Stimulated activated CD8-positive, alpha-beta memory T cell treated with anti-CD3 and anti-CD28 coated beads, Interleukin-15, amount 100 ng/mL, for 4 hours (primary cell): ENCODE measurements around the gene C11orf65.

Experiments used
- DNase-seq, 2 donors: peaks; one replicate each; pipeline ENCODE4 v3.0.0-alpha.2; 2020; ENCODE audit warnings: low read depth in 2 of 2

The C11orf65 gene

DNA sequence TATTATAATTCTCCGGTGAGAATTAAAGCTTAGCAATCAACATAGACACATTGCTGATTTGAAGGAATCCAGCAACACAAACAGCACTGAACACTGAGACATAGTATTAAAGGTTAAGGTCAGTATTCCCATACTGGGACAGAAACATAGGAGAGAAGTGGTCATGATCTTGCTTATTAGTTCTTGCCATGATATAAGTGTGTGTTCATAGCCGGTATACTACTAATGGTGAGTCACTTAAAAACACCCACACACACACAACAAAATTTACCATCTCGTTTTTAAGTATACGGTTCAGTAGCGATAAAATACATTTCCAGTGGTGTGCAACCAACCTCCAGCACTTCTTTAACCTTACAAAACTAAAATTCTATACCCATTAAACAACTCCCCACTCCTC, 96.3 kb downstream of the C11orf65 start:
- no peak for DNase-seq

GRCh38 chr11:108370315-108370714, 97.0 kb downstream of the C11orf65 start:
- DNase-seq: no peak

GRCh38 chr11:108369064-108369463, 98.3 kb downstream of the C11orf65 start:
- DNase-seq: no peak

DNA sequence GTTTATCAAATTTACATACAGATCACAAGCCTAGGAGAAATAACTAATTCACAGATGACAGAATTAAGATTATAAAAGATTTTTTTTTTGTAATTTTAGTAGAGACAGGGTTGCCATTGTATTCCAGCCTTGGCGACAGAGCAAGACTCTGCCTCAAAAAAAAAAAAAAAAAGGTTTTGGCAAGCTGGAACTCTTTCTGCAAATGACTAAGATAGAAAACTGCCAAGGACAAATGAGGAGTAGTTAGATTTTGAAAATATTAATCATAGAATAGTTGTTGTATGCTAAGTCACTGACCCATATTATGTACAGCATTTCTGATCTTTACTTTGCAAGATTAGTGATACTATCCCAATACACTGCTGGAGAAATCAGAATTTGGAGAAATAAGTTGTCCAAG, 99.2 kb downstream of the C11orf65 start:
- no peak for DNase-seq

DNA sequence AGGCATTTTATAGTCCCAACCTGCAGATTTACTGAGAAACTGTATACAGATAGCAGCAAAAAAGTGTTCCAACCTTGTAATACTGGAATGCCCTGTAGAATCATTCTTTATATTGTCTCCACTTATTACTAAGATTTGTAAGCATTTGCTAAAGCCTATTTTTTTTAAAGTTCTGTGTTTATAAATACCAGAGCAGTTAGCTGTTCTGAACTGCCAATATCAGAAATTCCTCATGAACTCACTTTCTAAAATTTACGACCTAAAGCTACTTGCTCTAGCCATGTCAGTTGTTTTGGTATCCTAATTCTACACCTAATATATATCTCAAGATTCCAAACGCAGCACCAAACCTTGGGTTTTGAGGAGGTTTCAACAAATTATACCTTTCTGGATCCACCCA, 103.2 kb downstream of the C11orf65 start:
- no peak for DNase-seq

GRCh38 chr11:108351468-108351867, 115.9 kb downstream of the C11orf65 start:
- DNase-seq: no peak

GRCh38 chr11:108346451-108346850, 120.9 kb downstream of the C11orf65 start:
- no peak for DNase-seq

GRCh38 chr11:108345767-108346166, 121.6 kb downstream of the C11orf65 start:
- no peak for DNase-seq

- no peak for DNase-seq
These were observed 123.6 kb downstream of the C11orf65 start for GRCh38 chr11:108343714-108344113.

- DNase-seq: no peak
These were observed 125.7 kb downstream of the C11orf65 start for GRCh38 chr11:108341654-108342053.

DNA sequence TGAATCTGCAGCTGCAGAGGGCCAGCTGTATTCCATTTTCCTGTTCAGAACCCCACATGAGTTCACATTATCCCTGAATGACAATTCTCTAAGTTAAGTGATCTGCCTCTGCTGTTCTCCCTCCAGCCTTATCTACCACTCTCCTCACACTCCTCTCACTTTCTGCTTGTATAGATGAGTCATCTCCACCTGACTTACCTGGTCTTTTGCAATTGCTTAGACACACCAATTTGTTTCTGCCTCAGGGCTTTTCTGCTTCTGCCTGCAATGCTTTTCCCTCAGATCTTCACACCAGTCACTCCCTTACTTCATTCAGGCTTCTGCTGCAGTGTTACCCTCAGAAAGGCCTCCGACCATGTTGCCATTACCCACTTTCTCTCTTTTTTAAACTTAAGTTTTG, 126.4 kb downstream of the C11orf65 start:
- DNase-seq: no peak

DNA sequence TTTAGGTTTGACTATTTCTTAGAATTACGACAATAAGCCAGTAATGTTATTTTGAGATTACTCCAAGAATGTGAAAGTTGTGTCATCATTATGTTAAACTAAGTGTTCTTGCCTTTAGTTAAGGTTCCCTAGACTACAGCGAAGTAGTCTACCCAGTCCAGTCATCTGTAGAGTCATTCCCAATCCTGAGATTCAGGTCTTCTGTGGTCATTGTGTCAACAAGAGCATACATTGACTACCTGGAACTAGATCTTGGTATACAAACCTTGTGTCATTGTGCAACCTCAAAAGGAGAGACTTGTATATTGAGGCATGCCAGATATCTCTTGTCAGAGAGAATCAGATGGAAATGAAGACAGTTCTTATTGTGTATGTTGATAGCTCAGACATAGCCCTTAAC, 128.6 kb downstream of the C11orf65 start:
- DNase-seq: no peak

DNA sequence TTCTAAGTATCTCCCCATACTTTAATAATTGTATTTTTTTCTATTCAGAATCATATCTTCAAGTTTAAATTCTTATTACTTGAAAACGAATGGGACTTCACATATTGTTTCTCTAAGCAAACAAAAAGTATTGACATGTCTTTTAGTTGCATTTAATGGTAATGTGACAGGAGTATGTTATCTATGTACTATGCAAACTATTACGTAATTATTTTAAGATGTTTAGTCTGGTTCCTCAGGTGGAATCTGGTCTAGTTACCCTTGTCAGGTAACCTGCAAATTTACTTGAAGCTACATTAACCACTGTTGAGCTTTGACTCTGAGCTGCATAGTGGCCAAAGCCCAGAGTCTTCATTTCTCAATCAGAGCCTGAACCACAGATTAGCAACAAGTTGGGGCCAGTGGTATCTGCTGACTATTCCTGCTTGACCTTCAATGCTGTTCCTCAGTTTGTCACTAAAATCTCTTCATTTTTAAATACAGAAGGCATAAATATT, 133.9 kb downstream of the C11orf65 start:
- no peak for DNase-seq
